Spinal cord (tissue), 10 donors: Measurements from ENCODE around the gene KLF6. TPM values are rescaled to one million over a fixed set of nuclear protein-coding genes. Genes with fewer than 3 reads are reported as not detected.

Experiments
- DNase-seq, 6 donors: peaks; one replicate each; pipeline versions ENCODE4 v3.0.0 to v3.0.0-alpha.2; 2013 to 2015; ENCODE audit warnings: low spot score in 6 of 6, low read depth in 4 of 6
- H3K27ac ChIP-seq: one replicate; pipeline ENCODE4 v1.5.1; 2013; ENCODE audit warnings: low read depth, low read length, control low read depth
- H3K27me3 ChIP-seq: one replicate; pipeline ENCODE4 v1.6.1; 2013; ENCODE audit warnings: low read length; ENCODE audit not compliant: control insufficient read depth, insufficient read depth
- H3K36me3 ChIP-seq: one replicate; pipeline ENCODE4 v1.6.1; 2013; ENCODE audit warnings: low read length; ENCODE audit not compliant: control insufficient read depth, insufficient read depth
- H3K4me1 ChIP-seq: one replicate; pipeline ENCODE4 v1.6.1; 2013; ENCODE audit warnings: low read length; ENCODE audit not compliant: control insufficient read depth, insufficient read depth
- H3K4me3 ChIP-seq: one replicate; pipeline ENCODE4 v1.5.1; 2013; ENCODE audit warnings: low read depth, low read length, control low read depth
- H3K9me3 ChIP-seq: one replicate; pipeline ENCODE4 v1.6.1; 2013; ENCODE audit warnings: low read length; ENCODE audit not compliant: control insufficient read depth, insufficient read depth
- WGBS: methylation state at CpG from one replicate; pipeline ENCODE4 v1.1.5; 2013; ENCODE audit warnings: missing lambda C conversion rate; ENCODE audit not compliant: insufficient coverage; 5-methylcytosine and 5-hydroxymethylcytosine counted together
- polyA plus RNA-seq, 2 donors: library from polyadenylated mRNA; unstranded; fragments of 120-200 nt; gene quantifications; one replicate each; pipeline ENCODE4 v1.2.1, GENCODE V29; 2013; ENCODE audit not compliant: insufficient read length in 2 of 2
- total RNA-seq, 2 donors: library from RNA; depleted of rRNA in 1 of 2; stranded (reverse); fragments of 120-200 nt in 1 of 2; fragments of >200 nt in 1 of 2; gene quantifications; one replicate each; pipeline versions ENCODE4 v1.2.3 to v1.2.4, GENCODE V29; 2013 to 2014
- donor health status: healthy.

Gene KLF6
- total and polyA plus RNA-seq, 4 donors: 38.4 to 70.3 (median 47.1) TPM

GRCh38 chr10:3770611-3771110, 14.3 kb downstream of the KLF6 start:
- DNase-seq: no peak
- no peaks in the 10 kb centered on the region for H3K4me1 ChIP-seq
- no peak overlapping the region for H3K27ac ChIP-seq
- no peaks in the 10 kb centered on the region for H3K36me3 ChIP-seq
- WGBS: 100% methylated on average over 3 of the region's 8 CpGs
- H3K4me3 ChIP-seq: no peak overlapping the region
- H3K9me3 ChIP-seq: no peaks in the 10 kb centered on the region
- no peaks in the 10 kb centered on the region for H3K27me3 ChIP-seq

GRCh38 chr10:3769556-3769955, 15.5 kb downstream of the KLF6 start:
- no peak for DNase-seq
- H3K27ac ChIP-seq: no peak overlapping the region
- H3K9me3 ChIP-seq: no peaks in the 10 kb centered on the region
- H3K4me3 ChIP-seq: no peak overlapping the region
- WGBS: 84% methylated on average over 3 of the region's 4 CpGs
- no peaks in the 10 kb centered on the region for H3K36me3 ChIP-seq
- H3K27me3 ChIP-seq: no peaks in the 10 kb centered on the region
- no peaks in the 10 kb centered on the region for H3K4me1 ChIP-seq

GRCh38 chr10:3766046-3766756, 18.8 kb downstream of the KLF6 start:
- H3K9me3 ChIP-seq: no peaks in the 10 kb centered on the region
- 68% methylated on average over 15 of the region's 17 CpGs for WGBS
- no peaks in the 10 kb centered on the region for H3K4me1 ChIP-seq
- H3K36me3 ChIP-seq: no peaks in the 10 kb centered on the region
- no peaks in the 10 kb centered on the region for H3K27me3 ChIP-seq
- peak in 1 of 6 donors; percentile 59 for DNase-seq
- H3K4me3 ChIP-seq: no peak overlapping the region
- no peak overlapping the region for H3K27ac ChIP-seq

GRCh38 chr10:3765146-3765545, 19.9 kb downstream of the KLF6 start:
- WGBS: 61% methylated on average over 6 of the region's 6 CpGs
- no peak for DNase-seq
- H3K9me3 ChIP-seq: no peaks in the 10 kb centered on the region
- no peaks in the 10 kb centered on the region for H3K27me3 ChIP-seq
- H3K36me3 ChIP-seq: no peaks in the 10 kb centered on the region
- H3K4me3 ChIP-seq: no peak overlapping the region
- no peaks in the 10 kb centered on the region for H3K4me1 ChIP-seq
- no peak overlapping the region for H3K27ac ChIP-seq

- no peak for DNase-seq
- Histone ChIP-seq H3K36me3 (no peaks in the 10 kb centered on the region), H3K4me1 (no peaks in the 10 kb centered on the region), H3K27me3 (no peaks in the 10 kb centered on the region), H3K9me3 (no peaks in the 10 kb centered on the region), H3K4me3 (no peak overlapping the region), H3K27ac (no peak overlapping the region)
- WGBS: 84% methylated on average over 5 of the region's 5 CpGs
Measured at GRCh38 chr10:3764626-3765112, 20.3 kb downstream of the KLF6 start.

GRCh38 chr10:3763852-3764625, 21.0 kb downstream of the KLF6 start:
- Histone ChIP-seq H3K9me3 (no peaks in the 10 kb centered on the region), H3K27ac (no peak overlapping the region), H3K27me3 (no peaks in the 10 kb centered on the region), H3K36me3 (no peaks in the 10 kb centered on the region), H3K4me3 (no peak overlapping the region), H3K4me1 (no peaks in the 10 kb centered on the region)
- DNase-seq: no peak
- WGBS: 92% methylated on average over 3 of the region's 8 CpGs

GRCh38 chr10:3763035-3763456, 22.0 kb downstream of the KLF6 start:
- H3K36me3 ChIP-seq: no peaks in the 10 kb centered on the region
- H3K27me3 ChIP-seq: no peaks in the 10 kb centered on the region
- WGBS: 95% methylated on average over 20 of the region's 20 CpGs
- no peak overlapping the region for H3K27ac ChIP-seq
- no peak overlapping the region for H3K4me3 ChIP-seq
- H3K9me3 ChIP-seq: no peaks in the 10 kb centered on the region
- H3K4me1 ChIP-seq: no peaks in the 10 kb centered on the region
- DNase-seq: no peak

GRCh38 chr10:3762309-3762708, 22.7 kb downstream of the KLF6 start:
- H3K9me3 ChIP-seq: no peaks in the 10 kb centered on the region
- H3K27ac ChIP-seq: no peak overlapping the region
- H3K27me3 ChIP-seq: no peaks in the 10 kb centered on the region
- no peak for DNase-seq
- H3K4me3 ChIP-seq: no peak overlapping the region
- H3K36me3 ChIP-seq: no peaks in the 10 kb centered on the region
- WGBS: no CpG with 5 or more reads among the region's 1 CpG
- no peaks in the 10 kb centered on the region for H3K4me1 ChIP-seq

GRCh38 chr10:3761904-3762303, 23.1 kb downstream of the KLF6 start:
- H3K36me3 ChIP-seq: no peaks in the 10 kb centered on the region
- H3K4me3 ChIP-seq: no peak overlapping the region
- H3K4me1 ChIP-seq: no peaks in the 10 kb centered on the region
- no peaks in the 10 kb centered on the region for H3K27me3 ChIP-seq
- no peaks in the 10 kb centered on the region for H3K9me3 ChIP-seq
- 67% methylated on average over 3 of the region's 5 CpGs for WGBS
- DNase-seq: no peak
- H3K27ac ChIP-seq: no peak overlapping the region
